Breast epithelium (tissue), 3 donors: ENCODE measurements around the gene HPDL.

Experiments
- POLR2A ChIP-seq: fragments of 450-650 bp; IDR thresholded peaks from one replicate; pipeline ENCODE4 v1.6.1; 2016; ENCODE audit warnings: antibody characterized with exemption, mild to moderate bottlenecking, moderate library complexity
- POLR2AphosphoS5 ChIP-seq, 3 donors: sonication (generic); formaldehyde crosslinking; IDR thresholded peaks; one replicate each; pipeline ENCODE4 v1.6.1; 2017; ENCODE audit warnings: antibody characterized with exemption in 3 of 3
- TF ChIP-seq, protein P1 (sequence below), 3 donors: fragments of 450-650 bp; IDR thresholded peaks; one replicate each; pipeline ENCODE4 v1.5.1; 2016 to 2017; ENCODE audit warnings: antibody characterized with exemption in 3 of 3, mild to moderate bottlenecking in 3 of 3, moderate library complexity in 3 of 3

DNA sequence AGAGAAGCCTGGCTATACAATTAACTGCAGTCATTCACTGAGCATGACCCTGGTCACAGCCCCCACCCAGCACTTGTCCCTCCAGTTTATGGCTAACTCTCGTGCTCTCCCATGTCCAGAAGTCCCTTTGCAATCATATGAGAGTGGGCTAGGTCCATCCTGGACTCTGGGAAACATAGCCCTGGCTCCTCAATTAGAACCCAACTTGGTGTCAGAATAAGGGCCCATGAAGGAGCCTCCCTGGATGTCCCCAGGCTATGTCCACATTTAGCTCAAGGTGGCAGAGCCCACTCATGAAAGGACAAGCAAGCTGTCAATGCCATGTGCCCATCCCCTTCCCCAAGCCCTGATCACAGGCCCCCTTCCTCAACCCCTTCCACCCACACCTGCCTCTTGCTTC is 27.4 kb upstream of the HPDL start:
- TF ChIP-seq, protein P1, sequence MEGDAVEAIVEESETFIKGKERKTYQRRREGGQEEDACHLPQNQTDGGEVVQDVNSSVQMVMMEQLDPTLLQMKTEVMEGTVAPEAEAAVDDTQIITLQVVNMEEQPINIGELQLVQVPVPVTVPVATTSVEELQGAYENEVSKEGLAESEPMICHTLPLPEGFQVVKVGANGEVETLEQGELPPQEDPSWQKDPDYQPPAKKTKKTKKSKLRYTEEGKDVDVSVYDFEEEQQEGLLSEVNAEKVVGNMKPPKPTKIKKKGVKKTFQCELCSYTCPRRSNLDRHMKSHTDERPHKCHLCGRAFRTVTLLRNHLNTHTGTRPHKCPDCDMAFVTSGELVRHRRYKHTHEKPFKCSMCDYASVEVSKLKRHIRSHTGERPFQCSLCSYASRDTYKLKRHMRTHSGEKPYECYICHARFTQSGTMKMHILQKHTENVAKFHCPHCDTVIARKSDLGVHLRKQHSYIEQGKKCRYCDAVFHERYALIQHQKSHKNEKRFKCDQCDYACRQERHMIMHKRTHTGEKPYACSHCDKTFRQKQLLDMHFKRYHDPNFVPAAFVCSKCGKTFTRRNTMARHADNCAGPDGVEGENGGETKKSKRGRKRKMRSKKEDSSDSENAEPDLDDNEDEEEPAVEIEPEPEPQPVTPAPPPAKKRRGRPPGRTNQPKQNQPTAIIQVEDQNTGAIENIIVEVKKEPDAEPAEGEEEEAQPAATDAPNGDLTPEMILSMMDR (IDR thresholded peaks at IDR 0.05), result no peak
- TF ChIP-seq POLR2AphosphoS5 (IDR thresholded peaks at IDR 0.05) (no peak), POLR2A (no peak)
